VCaP (cell line): Measurements from ENCODE around the gene ZNF831.

Experiments
- H3K27ac ChIP-seq: fragments of 450-650 bp; 2 replicates; pipeline ENCODE4 v1.5.1; 2017
- TF ChIP-seq, protein P1 (sequence below): fragments of 450-650 bp; conservative IDR thresholded peaks from 2 replicates; pipeline ENCODE4 v1.5.1; 2017; ENCODE audit warnings: mild to moderate bottlenecking, moderate library complexity

Gene ZNF831

DNA sequence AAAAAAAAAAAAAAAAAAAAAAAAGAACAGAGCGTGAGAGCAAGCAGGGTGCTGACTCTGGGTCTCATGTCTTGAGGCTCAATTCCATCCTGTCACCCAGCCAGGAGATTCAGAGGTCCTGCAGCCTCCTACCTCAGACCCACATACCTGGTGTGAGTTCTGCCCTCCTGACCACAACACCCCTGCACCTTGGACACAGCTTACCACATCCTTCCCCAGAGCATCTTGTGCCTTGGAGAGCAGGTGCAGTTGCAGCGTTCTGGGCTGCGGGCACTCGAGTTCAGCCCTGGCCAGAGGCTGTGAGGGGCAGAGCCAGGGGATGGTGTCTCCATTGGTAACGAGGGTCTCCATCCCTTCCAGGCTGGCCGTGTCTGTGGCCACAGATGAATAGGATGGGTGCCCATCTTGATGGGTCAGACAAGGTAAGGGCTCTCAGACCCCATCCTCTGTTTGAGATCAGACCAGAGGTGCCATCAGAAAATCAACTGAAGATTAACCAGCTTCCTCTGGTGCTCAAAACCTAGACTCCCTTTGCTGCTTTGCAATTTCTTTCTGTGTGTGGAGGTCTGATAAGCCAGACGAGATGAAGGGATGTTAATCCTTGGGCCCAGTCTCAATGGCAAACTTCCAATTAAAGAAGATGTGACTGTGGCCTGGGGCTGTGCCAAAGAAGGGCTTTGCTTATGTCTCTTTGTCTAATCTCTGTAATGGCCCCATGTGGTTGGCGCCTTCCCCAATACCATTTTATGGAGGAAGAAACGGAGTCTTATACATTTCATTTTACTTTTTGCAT is 14.7 kb upstream of the ZNF831 start:
- no peak overlapping the region for H3K27ac ChIP-seq
- TF ChIP-seq, protein P1, sequence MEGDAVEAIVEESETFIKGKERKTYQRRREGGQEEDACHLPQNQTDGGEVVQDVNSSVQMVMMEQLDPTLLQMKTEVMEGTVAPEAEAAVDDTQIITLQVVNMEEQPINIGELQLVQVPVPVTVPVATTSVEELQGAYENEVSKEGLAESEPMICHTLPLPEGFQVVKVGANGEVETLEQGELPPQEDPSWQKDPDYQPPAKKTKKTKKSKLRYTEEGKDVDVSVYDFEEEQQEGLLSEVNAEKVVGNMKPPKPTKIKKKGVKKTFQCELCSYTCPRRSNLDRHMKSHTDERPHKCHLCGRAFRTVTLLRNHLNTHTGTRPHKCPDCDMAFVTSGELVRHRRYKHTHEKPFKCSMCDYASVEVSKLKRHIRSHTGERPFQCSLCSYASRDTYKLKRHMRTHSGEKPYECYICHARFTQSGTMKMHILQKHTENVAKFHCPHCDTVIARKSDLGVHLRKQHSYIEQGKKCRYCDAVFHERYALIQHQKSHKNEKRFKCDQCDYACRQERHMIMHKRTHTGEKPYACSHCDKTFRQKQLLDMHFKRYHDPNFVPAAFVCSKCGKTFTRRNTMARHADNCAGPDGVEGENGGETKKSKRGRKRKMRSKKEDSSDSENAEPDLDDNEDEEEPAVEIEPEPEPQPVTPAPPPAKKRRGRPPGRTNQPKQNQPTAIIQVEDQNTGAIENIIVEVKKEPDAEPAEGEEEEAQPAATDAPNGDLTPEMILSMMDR, result no peak

DNA sequence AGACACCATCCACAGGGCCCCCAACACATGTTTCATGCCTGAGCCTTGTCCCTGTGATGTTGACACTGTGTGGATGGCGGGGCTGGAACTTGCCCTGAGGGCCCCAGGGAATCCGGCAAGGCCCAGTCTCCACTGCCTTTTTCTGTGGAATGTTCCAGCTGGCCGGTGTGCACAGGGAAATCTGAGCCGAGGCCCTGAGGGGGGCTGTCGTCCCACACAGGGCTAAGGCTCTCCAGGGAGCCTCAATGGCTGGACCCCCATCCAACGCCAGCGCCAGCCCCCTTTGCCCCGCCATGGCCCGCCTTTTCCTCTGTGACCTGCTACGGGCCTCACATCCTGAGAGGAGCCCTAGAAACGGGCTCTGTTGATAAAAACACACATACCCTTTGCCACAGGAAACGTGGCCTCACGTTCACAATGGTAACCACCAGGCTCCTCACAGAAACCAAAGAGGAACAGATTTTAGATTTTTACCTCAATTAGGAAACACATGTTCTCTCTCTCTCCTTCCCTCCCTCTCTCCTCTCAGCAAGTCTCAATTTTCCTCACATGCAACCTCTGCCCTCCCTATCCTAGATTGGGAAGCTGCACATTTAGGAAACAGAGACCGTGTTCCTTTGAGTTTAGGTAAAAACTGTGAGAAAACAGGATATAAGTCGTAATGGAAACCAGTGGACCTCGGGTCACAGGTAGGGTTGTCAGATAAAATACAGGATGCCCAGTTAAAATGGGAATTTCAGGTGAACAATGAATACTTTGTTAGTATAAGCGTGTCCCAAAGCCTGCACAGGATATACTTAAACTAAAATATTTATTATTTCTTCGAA is 13.7 kb upstream of the ZNF831 start:
- no peak overlapping the region for H3K27ac ChIP-seq
- TF ChIP-seq, protein P1, result no peak

DNA sequence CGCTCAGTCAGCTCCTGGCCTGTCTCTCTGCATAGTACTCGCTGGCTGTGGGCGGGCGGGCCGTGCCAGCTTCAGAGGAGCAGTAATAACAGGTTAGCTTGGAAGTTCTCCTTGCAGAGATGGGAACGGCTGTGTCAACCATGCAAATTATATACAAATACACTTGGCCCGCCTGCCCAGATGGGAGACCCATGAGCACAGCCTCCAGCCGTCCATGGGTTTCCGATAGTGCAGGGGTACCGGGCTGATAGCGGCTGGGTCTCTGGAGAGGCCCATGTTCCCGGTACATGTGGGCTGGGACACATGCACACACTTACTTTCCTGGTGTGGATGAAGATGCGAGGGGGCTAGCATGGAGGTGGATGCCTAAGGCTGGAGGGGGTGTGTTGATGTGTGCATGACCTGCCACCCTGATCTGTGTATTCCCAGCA is 12.8 kb upstream of the ZNF831 start:
- TF ChIP-seq, protein P1, result no peak
- no peak overlapping the region for H3K27ac ChIP-seq

DNA sequence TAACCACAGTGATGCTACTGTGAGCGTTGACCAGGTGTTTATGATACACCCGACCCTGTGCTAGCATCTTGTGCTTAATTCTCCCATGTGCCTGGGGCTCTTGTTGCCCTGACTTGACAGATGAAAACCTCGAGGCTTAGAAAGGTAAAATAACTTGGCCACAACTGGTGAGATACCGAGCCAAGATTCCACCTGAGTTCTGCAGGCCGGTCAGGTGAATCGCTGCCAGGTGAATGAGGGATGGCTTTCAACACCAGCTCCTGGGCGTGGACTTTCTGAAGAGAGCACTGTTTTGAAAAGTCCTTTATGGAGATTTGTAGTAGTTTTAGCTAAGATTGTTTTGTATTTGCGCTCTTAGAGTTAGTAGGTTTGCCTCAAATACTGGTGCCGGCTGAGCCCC is 12.2 kb upstream of the ZNF831 start:
- TF ChIP-seq, protein P1, result no peak
- H3K27ac ChIP-seq, result no peak overlapping the region

DNA sequence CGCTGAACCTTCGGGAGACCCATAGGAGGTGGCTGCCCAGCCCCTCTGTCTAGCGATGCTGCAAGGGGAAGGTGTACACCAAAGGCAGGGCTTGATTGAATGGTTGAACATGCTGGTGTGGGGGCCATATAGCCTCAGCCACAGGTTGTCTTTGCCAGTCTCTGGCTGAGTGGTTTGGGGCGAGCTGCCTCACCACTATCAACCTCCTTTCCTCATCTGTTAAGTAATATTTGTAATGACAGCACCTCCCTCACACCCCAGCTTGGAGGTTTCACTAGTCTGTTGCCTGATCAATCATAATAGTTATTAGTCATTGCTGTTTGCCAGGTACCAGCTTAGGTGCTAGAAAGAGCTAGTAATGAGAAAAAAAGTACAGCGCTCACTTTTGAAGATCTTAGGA is 11.8 kb upstream of the ZNF831 start:
- no peak overlapping the region for H3K27ac ChIP-seq
- TF ChIP-seq, protein P1, result no peak

DNA sequence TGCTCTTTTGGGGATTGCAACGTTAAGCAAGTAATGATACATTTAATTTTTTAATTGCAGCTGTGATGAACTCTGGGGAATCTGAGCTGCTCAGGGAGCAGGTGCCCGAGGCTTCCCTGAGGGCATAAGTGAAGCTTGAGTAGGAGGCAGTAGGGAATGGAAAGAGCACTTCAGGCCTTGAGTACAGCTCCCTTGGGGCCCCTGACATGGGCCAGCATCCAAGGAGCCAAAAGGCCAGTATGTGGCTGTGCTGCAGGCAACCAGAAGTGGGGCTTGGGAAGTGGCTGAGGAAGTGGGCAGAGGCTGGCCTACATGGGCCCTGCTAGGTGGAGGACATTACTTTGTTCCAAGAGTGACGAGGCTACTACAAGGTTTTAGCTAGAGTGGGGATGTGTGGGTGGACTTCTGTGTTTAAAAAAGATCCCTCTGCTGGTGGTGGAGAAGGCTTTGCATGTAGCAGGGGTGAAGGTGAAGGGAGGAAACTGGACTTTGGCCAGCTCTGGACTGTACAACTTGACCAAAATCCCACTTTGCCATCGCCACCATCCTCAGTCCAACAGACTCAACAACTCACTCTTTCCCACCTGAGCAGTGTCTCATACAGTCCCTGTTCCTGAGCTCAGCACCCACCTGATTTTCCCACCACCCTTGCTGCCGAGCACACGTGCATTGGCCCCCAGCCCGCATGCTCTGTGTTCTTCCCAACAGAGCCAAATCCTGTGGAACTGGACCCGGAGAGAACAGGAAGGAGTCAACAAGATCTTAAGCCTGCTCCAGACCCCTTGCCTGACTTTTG is 10.9 kb upstream of the ZNF831 start:
- TF ChIP-seq, protein P1, result no peak
- no peak overlapping the region for H3K27ac ChIP-seq

DNA sequence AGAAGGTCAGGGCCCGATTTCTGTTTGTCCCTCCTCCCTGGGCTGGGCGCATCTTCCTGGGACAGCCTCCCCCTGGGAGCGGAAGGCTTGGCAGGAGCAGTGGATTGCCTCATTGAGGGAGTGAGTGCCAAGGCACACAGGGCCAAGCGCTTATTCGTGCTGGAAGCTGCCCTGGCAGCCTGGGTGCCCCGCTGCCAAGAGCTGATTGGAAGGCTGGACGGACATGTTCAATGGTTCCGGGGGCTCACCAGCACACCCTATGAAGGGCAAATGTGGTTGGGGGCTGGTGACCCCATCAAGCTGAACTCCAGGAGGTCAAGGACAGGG is 10.3 kb upstream of the ZNF831 start:
- TF ChIP-seq, protein P1, result no peak
- H3K27ac ChIP-seq, result no peak overlapping the region
